ENCODE measurements around the gene GTPBP4. TPM values are rescaled to one million over a fixed set of nuclear protein-coding genes. Genes with fewer than 3 reads are reported as not detected.

GTPBP4 gene
- polyA plus RNA-seq, 1 donor: 44.6 TPM

- DNase-seq: no peak
Observed at GRCh38 chr10:966466-967235, 21.6 kb upstream of the GTPBP4 start.

GRCh38 chr10:968546-969199 lies 19.6 kb upstream of the GTPBP4 start:
- DNase-seq: no peak

- no peak for DNase-seq
Observed at GRCh38 chr10:969473-970150, 18.6 kb upstream of the GTPBP4 start.

- no peak for DNase-seq
Observed at GRCh38 chr10:970311-971149, 17.7 kb upstream of the GTPBP4 start.

GRCh38 chr10:971150-971542 lies 17.1 kb upstream of the GTPBP4 start:
- DNase-seq: peak; percentile 40

- DNase-seq: no peak
Observed at GRCh38 chr10:971613-972012, 16.6 kb upstream of the GTPBP4 start.

GRCh38 chr10:972763-973162 lies 15.5 kb upstream of the GTPBP4 start:
- DNase-seq: no peak

- DNase-seq: no peak
Observed at GRCh38 chr10:974038-974784, 14.0 kb upstream of the GTPBP4 start.

GRCh38 chr10:974785-975074 lies 13.5 kb upstream of the GTPBP4 start:
- no peak for DNase-seq

- no peak for DNase-seq
Observed at GRCh38 chr10:976316-976715, 11.9 kb upstream of the GTPBP4 start.

GRCh38 chr10:978826-979421 lies 9.3 kb upstream of the GTPBP4 start:
- no peak for DNase-seq

GRCh38 chr10:980468-981093 lies 7.7 kb upstream of the GTPBP4 start:
- no peak for DNase-seq

- DNase-seq: no peak
Observed at GRCh38 chr10:983401-983800, 4.8 kb upstream of the GTPBP4 start.

- no peak for DNase-seq
Observed at GRCh38 chr10:983971-984655, 4.1 kb upstream of the GTPBP4 start.

- DNase-seq: no peak
Observed at GRCh38 chr10:985361-985760, 2.9 kb upstream of the GTPBP4 start.

GRCh38 chr10:986137-986825 lies 2.0 kb upstream of the GTPBP4 start:
- no peak for DNase-seq

- DNase-seq: no peak
Observed at GRCh38 chr10:986881-987619, 1.2 kb upstream of the GTPBP4 start.

- no peak for DNase-seq
Observed at GRCh38 chr10:987620-987869, 689 bp upstream of the GTPBP4 start.

GRCh38 chr10:988667-989545 lies 672 bp downstream of the GTPBP4 start:
- DNase-seq: no peak

All from hindlimb muscle (tissue), 1 donor.